Activated CD8-positive, alpha-beta T cell treated with anti-CD3 and anti-CD28 coated beads for 36 hours (primary cell): Measurements from ENCODE around the gene NIN. TPM values are rescaled to one million over a fixed set of nuclear protein-coding genes. Genes with fewer than 3 reads are reported as not detected.

Source experiments
- ATAC-seq: fragments of 200-7000 bp; cut with Tn5 transposase; one replicate; pipeline ENCODE4 v1.10.0; 2021; ENCODE audit warnings: mild to moderate bottlenecking, moderate library complexity
- CTCF ChIA-PET: fragments of 350-600 bp; sonication (Branson Sonifier 250); formaldehyde crosslinking; loops from one replicate; lab custom pipeline; 2021; ENCODE audit warnings: antibody characterized with exemption; lab: Charles Lee
- POLR2A ChIA-PET: fragments of 350-600 bp; sonication (Branson Sonifier 250); formaldehyde crosslinking; loops from one replicate; lab custom pipeline; 2021; ENCODE audit warnings: antibody characterized with exemption; lab: Charles Lee
- DNase-seq: peaks from one replicate; pipeline ENCODE4 v3.0.0-alpha.2; 2020
- H3K27ac Mint-ChIP-seq: one replicate; pipeline ENCODE4 v1.8.0; 2021; ENCODE audit warnings: mild to moderate bottlenecking, mixed read lengths
- H3K27me3 Mint-ChIP-seq: one replicate; pipeline ENCODE4 v1.8.0; 2021; ENCODE audit warnings: mixed read lengths
- H3K36me3 Mint-ChIP-seq: one replicate; pipeline ENCODE4 v1.8.0; 2021; ENCODE audit warnings: low read depth, mixed read lengths
- H3K4me1 Mint-ChIP-seq: one replicate; pipeline ENCODE4 v1.8.0; 2021; ENCODE audit warnings: low read depth, mixed read lengths
- H3K4me3 Mint-ChIP-seq: one replicate; pipeline ENCODE4 v1.8.0; 2021; ENCODE audit warnings: mild to moderate bottlenecking, moderate library complexity, mixed read lengths
- H3K9me3 Mint-ChIP-seq: one replicate; pipeline ENCODE4 v1.8.0; 2021; ENCODE audit warnings: mixed read lengths
- intact Hi-C: fragments of 100-400 bp; cut with micrococcal nuclease; formaldehyde crosslinking; loops from one replicate; pipeline ENCODE4 v1.10.0; 2022
- total RNA-seq, 2 experiments: library from RNA; stranded (reverse); gene quantifications; one replicate each; pipeline ENCODE4 v1.2.3, GENCODE V29; 2021
- TF ChIP-seq, protein P1 (sequence below): fragments of 200-600 bp; IDR thresholded peaks from one replicate; pipeline ENCODE4 v1.8.0; 2022; ENCODE audit warnings: antibody characterized with exemption, mild to moderate bottlenecking

NIN gene
- total RNA-seq, 2 experiments from 2014 or later, result 71.9 to 72.8 TPM

DNA sequence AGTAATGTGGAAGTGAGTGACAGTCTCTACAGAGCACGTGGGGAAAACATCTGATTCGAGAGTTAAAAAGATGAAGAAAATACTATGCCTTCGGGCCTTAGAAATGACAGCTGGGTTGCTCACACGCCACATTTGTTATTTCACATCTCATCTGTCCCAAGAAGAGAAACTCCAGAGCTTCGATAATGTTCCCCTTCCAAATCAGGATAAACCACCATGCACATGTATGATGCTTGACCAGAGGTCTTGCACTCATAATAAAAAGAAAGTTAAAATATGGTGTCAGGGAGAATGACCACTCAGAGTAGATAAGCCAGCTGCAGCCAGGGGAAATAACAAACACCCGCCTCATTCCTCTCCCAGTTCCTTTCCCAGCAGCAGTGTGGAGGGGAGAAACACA lies 34.6 kb downstream of the NIN start:
- H3K27me3 Mint-ChIP-seq, result no peaks in the 10 kb centered on the region
- H3K27ac Mint-ChIP-seq, result no peak overlapping the region
- peaks cover 23% of the 10 kb centered on the region for H3K36me3 Mint-ChIP-seq
- no peak for ATAC-seq
- no peak overlapping the region for H3K4me3 Mint-ChIP-seq
- TF ChIP-seq, protein P1, sequence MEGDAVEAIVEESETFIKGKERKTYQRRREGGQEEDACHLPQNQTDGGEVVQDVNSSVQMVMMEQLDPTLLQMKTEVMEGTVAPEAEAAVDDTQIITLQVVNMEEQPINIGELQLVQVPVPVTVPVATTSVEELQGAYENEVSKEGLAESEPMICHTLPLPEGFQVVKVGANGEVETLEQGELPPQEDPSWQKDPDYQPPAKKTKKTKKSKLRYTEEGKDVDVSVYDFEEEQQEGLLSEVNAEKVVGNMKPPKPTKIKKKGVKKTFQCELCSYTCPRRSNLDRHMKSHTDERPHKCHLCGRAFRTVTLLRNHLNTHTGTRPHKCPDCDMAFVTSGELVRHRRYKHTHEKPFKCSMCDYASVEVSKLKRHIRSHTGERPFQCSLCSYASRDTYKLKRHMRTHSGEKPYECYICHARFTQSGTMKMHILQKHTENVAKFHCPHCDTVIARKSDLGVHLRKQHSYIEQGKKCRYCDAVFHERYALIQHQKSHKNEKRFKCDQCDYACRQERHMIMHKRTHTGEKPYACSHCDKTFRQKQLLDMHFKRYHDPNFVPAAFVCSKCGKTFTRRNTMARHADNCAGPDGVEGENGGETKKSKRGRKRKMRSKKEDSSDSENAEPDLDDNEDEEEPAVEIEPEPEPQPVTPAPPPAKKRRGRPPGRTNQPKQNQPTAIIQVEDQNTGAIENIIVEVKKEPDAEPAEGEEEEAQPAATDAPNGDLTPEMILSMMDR, result no peak
- intact Hi-C loops, result loop anchor here (2.0 kb wide), 1 partner anchor 16 kb away; no protein-coding TSS in a partner anchor
- CTCF ChIA-PET, result interaction anchor here (0.9 to 1.9 kb wide), 5 partner anchors 10 to 64 kb away, joined by 3 to 7 read pairs (median 4); no protein-coding TSS in a partner anchor
- H3K4me1 Mint-ChIP-seq, result peaks cover 66% of the 10 kb centered on the region
- POLR2A ChIA-PET, result interaction anchor here (0.8 to 1.3 kb wide), 5 partner anchors 10 to 125 kb away, joined by 3 to 5 read pairs (median 3); no protein-coding TSS in a partner anchor
- DNase-seq, result no peak
- no peaks in the 10 kb centered on the region for H3K9me3 Mint-ChIP-seq

DNA sequence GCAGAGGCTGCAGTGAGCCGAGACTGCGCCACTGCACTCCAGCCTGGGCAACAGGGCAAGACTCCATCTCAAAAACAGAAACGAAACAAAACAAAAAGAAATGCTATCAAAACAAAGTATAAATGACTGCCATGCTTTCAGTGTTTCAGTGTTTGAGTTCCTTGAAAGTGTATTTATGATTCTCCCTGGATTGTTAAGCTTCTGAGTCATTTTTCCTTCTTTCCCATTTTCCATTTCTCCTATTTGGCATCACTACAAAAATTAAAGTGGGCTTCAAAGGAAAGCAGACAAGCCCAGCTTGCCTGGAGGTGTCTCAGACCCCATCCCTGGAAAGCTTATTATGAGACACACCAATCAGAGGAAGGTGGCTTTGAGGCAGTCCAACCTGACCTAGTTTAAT lies 35.1 kb downstream of the NIN start:
- Mint-ChIP-seq H3K27ac (no peak overlapping the region), H3K9me3 (no peaks in the 10 kb centered on the region), H3K27me3 (no peaks in the 10 kb centered on the region), H3K36me3 (peaks cover 26% of the 10 kb centered on the region), H3K4me3 (no peak overlapping the region), H3K4me1 (peaks cover 71% of the 10 kb centered on the region)
- TF ChIP-seq, protein P1, result no peak
- DNase-seq, result no peak
- intact Hi-C loops, result loop anchor here (2.0 kb wide), 1 partner anchor 17 kb away; no protein-coding TSS in a partner anchor
- CTCF ChIA-PET, result interaction anchor here (1.2 to 1.9 kb wide), 3 partner anchors 11 to 64 kb away, joined by 3 to 7 read pairs (median 5); no protein-coding TSS in a partner anchor
- POLR2A ChIA-PET, result interaction anchor here (0.8 to 2.1 kb wide), 5 partner anchors 11 to 26 kb away, joined by 3 to 6 read pairs (median 3); no protein-coding TSS in a partner anchor
- no peak for ATAC-seq

DNA sequence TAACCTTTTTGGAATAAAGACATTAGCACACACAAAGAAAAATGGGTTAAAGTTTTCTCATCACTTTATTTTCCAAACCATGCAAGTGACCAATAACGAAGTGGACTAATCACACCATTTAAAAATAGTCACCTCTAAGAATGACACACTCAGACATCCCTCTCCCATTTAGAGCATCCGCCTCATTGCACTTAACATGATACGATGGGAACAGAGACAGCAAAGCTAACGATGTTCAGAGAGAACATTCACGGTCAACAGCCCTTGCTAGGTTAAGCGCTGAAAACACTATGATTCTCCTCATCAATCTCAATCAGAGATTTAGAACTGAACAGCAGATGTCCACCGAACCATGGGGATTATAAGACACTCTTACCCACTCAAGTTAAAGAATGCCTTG lies 35.8 kb downstream of the NIN start:
- Mint-ChIP-seq H3K9me3 (no peaks in the 10 kb centered on the region), H3K36me3 (peaks cover 34% of the 10 kb centered on the region), H3K27me3 (no peaks in the 10 kb centered on the region), H3K4me1 (peaks cover 78% of the 10 kb centered on the region), H3K4me3 (no peak overlapping the region), H3K27ac (no peak overlapping the region)
- TF ChIP-seq, protein P1, result no peak
- intact Hi-C loops, result no loop called here
- ATAC-seq (no peak), DNase-seq (no peak)
- ChIA-PET POLR2A (interaction anchor here (1.0 to 2.1 kb wide), 4 partner anchors 10 to 24 kb away, joined by 3 to 6 read pairs (median 4); no protein-coding TSS in a partner anchor), CTCF (interaction anchor here (0.9 to 1.7 kb wide), 2 partner anchors 27 to 65 kb away, joined by 3 to 7 read pairs; no protein-coding TSS in a partner anchor)

DNA sequence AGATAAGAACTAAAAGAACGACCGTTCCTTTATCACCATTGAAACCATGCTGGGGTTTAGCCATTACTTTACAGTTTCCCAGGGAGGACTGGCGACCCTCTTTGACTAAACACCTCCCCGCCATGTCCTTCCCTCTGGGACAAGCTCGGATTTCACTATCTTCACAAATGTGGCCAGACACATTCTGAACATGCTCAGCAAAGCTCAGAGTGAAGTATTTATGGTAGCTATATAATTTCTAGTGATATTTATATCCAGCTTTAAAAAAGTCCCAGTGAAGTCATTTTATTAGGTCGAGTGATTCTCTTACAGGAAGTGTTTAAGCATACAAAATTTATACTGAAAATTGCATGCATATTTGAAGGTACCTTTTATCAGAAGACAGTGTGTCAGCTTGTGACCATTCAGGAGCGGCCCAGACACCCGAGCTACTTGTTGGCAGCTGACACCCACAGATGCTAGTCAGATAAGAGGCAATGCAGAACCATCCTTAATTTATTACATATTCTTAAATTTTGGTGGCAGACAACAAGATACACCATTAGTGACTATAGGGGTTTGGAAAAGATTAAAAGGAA lies 36.8 kb downstream of the NIN start:
- ATAC-seq (no peak), DNase-seq (no peak)
- peaks cover 87% of the 10 kb centered on the region for H3K4me1 Mint-ChIP-seq
- ChIA-PET CTCF (interaction anchor here (0.8 to 11.6 kb wide), 6 partner anchors 9 to 66 kb away, joined by 3 to 103 read pairs (median 4); no protein-coding TSS in a partner anchor), POLR2A (interaction anchor here (1.1 to 2.1 kb wide), 4 partner anchors 9 to 19 kb away, joined by 3 to 6 read pairs (median 6); no protein-coding TSS in a partner anchor)
- intact Hi-C loops, result loop anchor here (5.0 kb wide), 1 partner anchor 33 kb away; no protein-coding TSS in a partner anchor
- TF ChIP-seq, protein P1, result no peak
- H3K27ac Mint-ChIP-seq, result peak overlapping the region; percentile 43
- peaks cover 39% of the 10 kb centered on the region for H3K36me3 Mint-ChIP-seq
- H3K4me3 Mint-ChIP-seq, result no peak overlapping the region
- H3K27me3 Mint-ChIP-seq, result no peaks in the 10 kb centered on the region
- H3K9me3 Mint-ChIP-seq, result no peaks in the 10 kb centered on the region
